HG03060 (cell line): Measurements from ENCODE around the gene FBF1.
A peak's percentile ranks its signal among the peaks of the same experiment; 100 is the strongest.

Experiments used
- ATAC-seq: cut with Tn5 transposase; IDR thresholded peaks from one replicate; pipeline ENCODE4 v1.9.1; 2021; ENCODE audit warnings: low read depth, moderate number of reproducible peaks; ENCODE audit not compliant: unreplicated experiment

The FBF1 gene

GRCh38 chr17:75917917-75918445 is 22.9 kb downstream of the FBF1 start:
- ATAC-seq: no peak

GRCh38 chr17:75917141-75917916 is 23.5 kb downstream of the FBF1 start:
- no peak for ATAC-seq

DNA sequence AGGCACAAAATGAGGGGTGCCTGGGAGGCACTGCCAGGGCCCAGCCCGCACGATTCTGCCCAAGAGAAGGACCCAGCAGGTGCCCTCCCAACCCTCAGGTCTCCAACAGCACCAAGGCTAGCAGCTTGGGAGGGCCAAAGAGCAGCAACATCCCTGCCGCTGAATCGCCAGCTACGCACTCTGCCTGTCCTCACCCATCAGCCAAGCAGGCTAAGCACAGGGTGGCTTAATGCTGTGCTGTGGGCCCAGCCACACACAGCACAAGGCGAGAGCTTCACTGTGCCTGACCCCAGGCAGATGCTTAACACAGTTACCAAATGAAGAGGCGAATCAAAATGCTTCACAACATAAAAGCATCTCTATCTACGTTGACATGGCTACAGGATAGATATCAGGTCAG is 25.6 kb downstream of the FBF1 start:
- no peak for ATAC-seq

GRCh38 chr17:75914643-75915267 is 26.1 kb downstream of the FBF1 start:
- no peak for ATAC-seq

DNA sequence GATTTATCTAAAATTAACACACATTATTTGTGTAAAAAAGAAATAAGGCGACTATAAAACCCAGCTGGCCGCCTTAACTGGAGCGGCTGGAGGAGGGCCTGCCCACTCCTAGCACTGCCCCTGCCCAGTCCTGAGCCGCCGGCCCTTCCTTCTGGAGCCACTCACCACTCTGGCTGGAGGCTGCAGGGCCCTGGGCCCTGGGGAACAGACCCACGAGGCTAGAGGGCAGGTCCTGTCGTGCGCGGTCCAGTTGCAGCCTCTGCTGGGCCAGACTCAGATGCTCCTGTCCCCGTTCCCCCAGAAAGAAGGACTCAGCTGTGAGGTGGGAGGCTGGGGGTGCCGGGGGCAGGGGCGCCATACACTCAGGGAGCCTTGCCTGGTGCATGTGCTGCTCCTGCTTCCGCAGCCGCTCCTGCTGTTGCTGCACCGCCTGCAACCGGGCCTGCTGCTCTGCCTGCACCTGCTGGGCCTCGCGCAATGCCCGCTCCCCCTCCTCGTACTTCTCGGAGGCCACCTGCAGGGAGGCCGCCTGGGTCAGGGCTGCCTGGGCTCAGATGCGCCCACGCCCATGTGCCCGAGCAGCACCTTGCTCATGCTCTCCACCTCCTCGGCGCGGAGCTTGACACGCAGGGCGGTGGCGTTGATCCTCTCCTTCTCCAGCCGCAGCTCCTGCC is 27.2 kb downstream of the FBF1 start:
- no peak for ATAC-seq

- ATAC-seq: no peak
Measured at GRCh38 chr17:75910699-75911098, 30.1 kb downstream of the FBF1 start.

- ATAC-seq: no peak
Measured at GRCh38 chr17:75909812-75910274, 31.0 kb downstream of the FBF1 start.

DNA sequence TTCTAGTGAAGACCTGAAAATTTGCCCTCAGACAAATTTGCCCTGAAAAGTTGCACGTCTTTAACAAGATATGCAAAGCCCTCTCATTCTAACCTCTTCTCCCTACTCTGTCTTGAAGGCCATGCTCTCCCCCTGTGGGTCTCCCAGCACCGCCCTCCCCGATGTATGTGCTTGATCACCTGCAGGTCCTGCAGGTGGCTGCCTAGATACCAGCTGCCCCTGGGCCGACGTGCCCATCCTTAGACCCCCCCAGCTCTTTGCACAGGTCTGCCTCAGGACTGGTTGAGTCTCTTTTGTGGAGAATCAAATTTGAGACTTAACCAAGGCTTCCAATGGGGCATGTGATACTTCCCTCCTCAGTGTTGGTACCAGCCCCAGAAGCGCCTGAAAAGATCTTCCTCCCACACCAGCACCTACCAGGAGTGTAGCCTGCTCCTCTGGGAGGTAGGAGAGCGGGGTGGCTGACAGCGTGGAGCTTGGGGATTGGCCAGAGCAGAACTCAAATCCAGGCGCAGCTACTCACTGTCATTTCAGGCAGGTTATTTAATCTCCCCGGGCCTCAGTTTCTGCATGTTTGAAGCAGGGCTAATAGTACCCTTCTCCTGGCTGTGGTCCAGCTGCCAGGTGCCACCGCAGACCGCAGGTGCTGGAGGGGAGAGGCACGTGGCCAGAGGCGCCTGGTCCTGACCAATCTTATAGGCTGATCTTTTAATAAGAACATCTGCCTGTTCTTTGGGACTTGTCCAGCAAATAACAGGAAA is 31.6 kb downstream of the FBF1 start:
- no peak for ATAC-seq

GRCh38 chr17:75908201-75908600 is 32.6 kb downstream of the FBF1 start:
- ATAC-seq: no peak

GRCh38 chr17:75906143-75906884 is 34.5 kb downstream of the FBF1 start:
- ATAC-seq: no peak

DNA sequence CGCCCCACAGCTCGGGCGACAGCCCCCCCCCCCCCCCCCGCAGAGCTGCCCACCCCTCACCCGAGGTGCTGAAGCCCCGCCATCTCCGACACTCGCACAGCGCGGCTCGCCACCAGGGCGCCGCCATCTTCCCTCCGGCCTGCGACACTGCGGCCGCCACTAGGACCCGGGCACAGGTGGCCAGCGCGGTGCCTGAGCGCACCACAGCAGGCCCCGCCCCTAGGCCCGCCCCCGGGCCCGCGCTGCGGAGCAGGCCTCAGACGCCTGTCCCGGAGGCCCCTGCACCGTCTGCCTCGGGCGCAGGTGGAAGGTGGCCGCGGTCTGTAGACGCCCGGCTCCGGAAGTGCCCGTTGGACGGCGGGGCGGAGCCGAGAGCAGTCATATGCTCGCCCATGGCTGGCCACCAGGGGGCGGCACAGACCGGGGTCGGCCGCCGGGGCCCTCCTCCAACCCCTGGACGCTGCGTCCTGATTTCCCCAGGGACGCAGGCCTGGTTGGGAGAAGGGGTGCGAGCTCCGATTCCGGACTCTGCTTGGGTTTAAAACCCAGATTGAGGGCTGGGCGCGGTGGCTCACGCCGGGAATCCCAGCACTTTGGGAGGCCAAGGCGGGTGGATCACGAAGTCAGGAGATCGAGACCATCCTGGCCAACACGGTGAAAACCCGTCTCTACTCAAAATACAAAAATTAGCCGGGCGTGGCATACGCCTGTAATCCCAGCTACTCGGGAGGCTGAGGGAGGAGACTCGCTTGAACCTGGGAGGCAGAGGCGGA is 35.9 kb downstream of the FBF1 start, which contains the start of gene MRPL38:
TSS of gene MRPL38 (minus strand) at position 136 of the 773 bp plus-strand sequence. CDS start at position 127, 9 bp downstream.
- peak; percentile 69 for ATAC-seq

- ATAC-seq: no peak
Measured at GRCh38 chr17:75902406-75902805, 38.4 kb downstream of the FBF1 start.

GRCh38 chr17:75901727-75902126 is 39.1 kb downstream of the FBF1 start:
- ATAC-seq: no peak

DNA sequence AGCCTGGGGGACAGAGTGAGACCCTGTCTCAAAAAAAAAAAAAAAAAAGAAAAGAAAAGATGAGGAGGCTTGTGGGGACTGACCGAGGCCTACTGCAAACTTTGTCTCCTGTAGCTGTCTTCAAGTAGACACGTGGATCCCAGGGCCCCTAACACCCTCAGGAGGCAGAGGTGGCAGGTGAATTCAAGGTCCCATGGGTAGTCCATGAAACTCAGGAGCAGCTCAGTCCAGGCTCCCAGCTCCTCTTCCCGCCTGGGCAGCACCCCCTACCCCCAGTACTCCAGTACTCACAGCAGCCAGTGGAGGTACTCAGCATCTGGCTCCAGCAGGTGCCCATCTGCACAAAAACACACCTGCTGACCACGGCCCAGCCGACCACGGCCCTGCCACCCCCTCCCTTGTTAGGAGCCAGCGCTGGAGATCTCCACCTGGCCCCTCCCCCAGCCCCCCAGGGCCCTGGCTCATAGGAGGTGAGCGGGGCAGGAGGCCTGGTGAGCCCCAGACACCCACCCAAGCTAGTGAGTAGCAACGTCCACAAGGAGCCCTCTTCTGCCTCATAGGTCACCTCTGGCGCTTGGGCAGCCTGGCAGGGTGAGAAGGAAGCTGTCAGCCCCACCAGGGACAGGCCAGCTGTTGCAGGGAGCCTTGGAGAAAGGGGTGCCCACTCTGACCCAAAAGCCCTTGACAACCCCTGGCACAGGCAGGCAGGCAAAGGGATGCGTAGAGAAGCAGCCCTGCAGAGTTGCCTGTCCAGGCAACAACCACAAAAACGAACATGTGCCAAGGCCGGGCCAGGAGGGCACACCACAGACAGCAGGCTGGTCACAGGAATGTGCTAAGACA is 39.9 kb downstream of the FBF1 start:
- ATAC-seq: no peak

- ATAC-seq: no peak
Measured at GRCh38 chr17:75899767-75900468, 40.9 kb downstream of the FBF1 start.

GRCh38 chr17:75899353-75899752 is 41.5 kb downstream of the FBF1 start:
- ATAC-seq: no peak

DNA sequence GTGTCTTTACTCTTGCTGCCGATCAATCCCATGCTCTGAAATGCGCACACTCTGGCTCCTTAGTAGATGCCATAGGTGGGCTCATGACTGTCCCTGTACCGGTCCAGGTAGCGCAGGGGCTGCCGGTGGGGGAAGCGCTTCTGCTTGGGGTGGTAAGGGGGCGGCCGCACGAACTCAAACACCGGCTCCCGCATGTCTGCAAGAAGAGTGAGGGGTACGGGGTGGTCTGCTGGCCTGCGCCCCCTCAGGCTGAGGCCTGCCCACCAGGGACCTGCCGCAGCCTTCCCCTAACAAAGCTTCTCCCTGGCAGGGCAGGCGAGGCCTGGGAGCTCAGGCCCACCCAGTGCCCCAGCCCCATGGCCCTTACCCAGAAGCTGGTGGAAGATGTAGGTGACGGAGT is 42.1 kb downstream of the FBF1 start:
- ATAC-seq: no peak

DNA sequence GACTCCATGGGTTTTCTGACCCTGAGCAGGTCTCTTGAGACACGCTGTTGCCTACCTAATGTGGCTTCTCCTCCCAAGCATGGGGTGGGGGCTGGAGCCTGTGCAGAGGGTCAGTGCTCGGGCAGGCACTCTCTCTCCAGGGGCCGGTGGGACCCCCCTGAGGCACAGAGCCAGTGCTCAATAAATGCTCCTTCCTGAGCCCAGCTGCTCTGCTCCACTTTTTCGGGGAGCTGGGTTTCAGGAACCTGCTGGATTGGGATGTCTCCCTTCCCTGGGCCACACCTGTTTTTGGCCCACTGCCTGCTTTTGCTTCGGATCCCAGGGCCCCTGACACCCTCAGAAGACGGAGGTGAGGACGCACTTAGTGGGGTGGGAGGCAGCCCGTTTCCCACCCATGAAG is 42.8 kb downstream of the FBF1 start:
- no peak for ATAC-seq
